ENCODE data around the gene DDX4.

The DDX4 gene

GRCh38 chr5:55821731-55822512 lies 84.1 kb downstream of the DDX4 start:
- Mint-ChIP-seq H3K27ac (no peak overlapping the region), H3K36me3 (ENCODE audit: low read depth) (no peaks in the 10 kb centered on the region), H3K9me3 (no peaks in the 10 kb centered on the region), H3K4me3 (peak overlapping the region; percentile 40), H3K4me1 (ENCODE audit: low read depth) (peaks cover 17% of the 10 kb centered on the region), H3K27me3 (peaks cover 66% of the 10 kb centered on the region)
- DNase-seq: peak; percentile 34

GRCh38 chr5:55823151-55823796 lies 85.4 kb downstream of the DDX4 start:
- no peak for DNase-seq
- peaks cover 17% of the 10 kb centered on the region for H3K4me1 Mint-ChIP-seq (ENCODE audit: low read depth)
- H3K27ac Mint-ChIP-seq: no peak overlapping the region
- no peak overlapping the region for H3K4me3 Mint-ChIP-seq
- H3K27me3 Mint-ChIP-seq: peaks cover 71% of the 10 kb centered on the region
- no peaks in the 10 kb centered on the region for H3K36me3 Mint-ChIP-seq (ENCODE audit: low read depth)
- no peaks in the 10 kb centered on the region for H3K9me3 Mint-ChIP-seq

GRCh38 chr5:55829956-55830355 lies 92.1 kb downstream of the DDX4 start:
- no peak overlapping the region for H3K27ac Mint-ChIP-seq
- no peaks in the 10 kb centered on the region for H3K4me1 Mint-ChIP-seq (ENCODE audit: low read depth)
- no peak for DNase-seq
- no peaks in the 10 kb centered on the region for H3K36me3 Mint-ChIP-seq (ENCODE audit: low read depth)
- no peak overlapping the region for H3K4me3 Mint-ChIP-seq
- H3K27me3 Mint-ChIP-seq: peaks cover 19% of the 10 kb centered on the region
- no peaks in the 10 kb centered on the region for H3K9me3 Mint-ChIP-seq

DNA sequence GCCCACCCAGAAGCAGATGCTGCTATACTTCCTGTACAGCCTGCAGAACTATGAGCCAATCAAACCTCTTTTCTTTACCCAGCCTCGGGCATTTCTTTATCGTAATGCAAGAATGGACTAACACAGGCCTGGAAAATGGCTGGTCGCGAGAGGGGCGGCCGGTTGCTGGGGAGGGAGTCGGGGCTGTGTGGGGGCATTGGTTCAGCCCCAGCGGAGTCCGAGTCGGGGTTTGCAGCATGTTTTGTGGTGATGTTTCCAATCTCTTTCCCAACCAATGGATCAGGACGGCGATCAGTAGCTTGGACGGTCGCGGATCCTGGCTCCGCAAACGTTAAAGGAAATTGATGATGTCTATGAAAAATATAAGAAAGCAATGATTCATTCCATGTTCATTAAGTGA lies 94.6 kb downstream of the DDX4 start:
- Mint-ChIP-seq H3K4me3 (no peak overlapping the region), H3K27me3 (peaks cover 4% of the 10 kb centered on the region), H3K27ac (no peak overlapping the region), H3K9me3 (no peaks in the 10 kb centered on the region), H3K4me1 (ENCODE audit: low read depth) (no peaks in the 10 kb centered on the region), H3K36me3 (ENCODE audit: low read depth) (no peaks in the 10 kb centered on the region)
- DNase-seq: no peak

DNA sequence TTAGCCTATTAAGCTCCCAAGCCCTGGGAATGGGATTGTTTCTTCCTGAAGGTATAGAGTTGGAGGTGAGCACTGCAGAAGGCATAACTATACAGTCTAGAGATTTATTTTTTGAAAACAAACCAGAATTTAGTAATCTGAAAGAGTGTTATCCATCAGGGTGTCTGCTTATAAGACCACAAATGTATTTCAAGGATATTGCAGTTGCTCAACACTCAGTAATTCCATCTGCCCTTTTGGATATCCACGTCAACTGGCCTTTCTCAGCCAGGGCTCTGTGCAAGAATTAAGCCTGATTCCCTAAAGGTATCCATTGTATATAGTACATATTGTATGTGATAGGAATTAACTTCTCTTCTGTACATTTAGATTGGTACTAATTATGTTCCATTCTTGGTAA lies 98.3 kb downstream of the DDX4 start:
- no peak for DNase-seq
- Mint-ChIP-seq H3K27ac (no peak overlapping the region), H3K27me3 (no peaks in the 10 kb centered on the region), H3K4me1 (ENCODE audit: low read depth) (no peaks in the 10 kb centered on the region), H3K4me3 (no peak overlapping the region), H3K9me3 (no peaks in the 10 kb centered on the region), H3K36me3 (ENCODE audit: low read depth) (no peaks in the 10 kb centered on the region)

- Mint-ChIP-seq H3K27me3 (peaks cover 2% of the 10 kb centered on the region), H3K4me3 (no peak overlapping the region), H3K9me3 (peaks cover 8% of the 10 kb centered on the region), H3K36me3 (ENCODE audit: low read depth) (no peaks in the 10 kb centered on the region), H3K27ac (no peak overlapping the region), H3K4me1 (ENCODE audit: low read depth) (no peaks in the 10 kb centered on the region)
- DNase-seq: no peak
These were observed 104.1 kb downstream of the DDX4 start for GRCh38 chr5:55841976-55842375.

GRCh38 chr5:55847837-55848236 lies 110.0 kb downstream of the DDX4 start:
- Mint-ChIP-seq H3K4me3 (no peak overlapping the region), H3K27me3 (peaks cover 14% of the 10 kb centered on the region), H3K4me1 (ENCODE audit: low read depth) (peaks cover 17% of the 10 kb centered on the region), H3K36me3 (ENCODE audit: low read depth) (no peaks in the 10 kb centered on the region), H3K27ac (no peak overlapping the region), H3K9me3 (peaks cover 6% of the 10 kb centered on the region)
- no peak for DNase-seq

DNA sequence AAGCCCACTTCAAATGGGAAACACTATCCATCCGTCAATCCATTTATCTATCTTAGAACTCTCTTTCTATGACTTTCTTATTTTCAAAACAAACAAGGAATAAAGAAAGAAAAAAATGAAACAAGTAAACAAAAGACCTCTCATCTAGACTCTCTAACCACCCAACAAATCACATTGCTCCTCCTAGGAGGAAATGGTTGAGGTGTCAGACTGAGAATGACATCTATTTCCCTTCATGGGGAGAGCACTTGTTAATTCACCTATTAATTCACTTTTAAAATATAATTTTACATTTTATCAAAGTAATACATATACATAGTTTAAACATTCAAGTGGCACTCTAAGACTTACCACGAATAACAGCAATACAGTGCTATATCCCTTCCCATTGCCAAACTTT lies 110.9 kb downstream of the DDX4 start:
- H3K9me3 Mint-ChIP-seq: peaks cover 5% of the 10 kb centered on the region
- H3K4me3 Mint-ChIP-seq: no peak overlapping the region
- H3K27ac Mint-ChIP-seq: no peak overlapping the region
- H3K36me3 Mint-ChIP-seq (ENCODE audit: low read depth): no peaks in the 10 kb centered on the region
- H3K4me1 Mint-ChIP-seq (ENCODE audit: low read depth): peaks cover 25% of the 10 kb centered on the region
- H3K27me3 Mint-ChIP-seq: peaks cover 14% of the 10 kb centered on the region
- DNase-seq: no peak

GRCh38 chr5:55850839-55851674 lies 113.2 kb downstream of the DDX4 start, which contains the start of gene IL31RA:
IL31RA (plus strand) TSS chr5:55851357; CDS start chr5:55851571, 214 bp downstream.
- Mint-ChIP-seq H3K27ac (no peak within 1 kb of the TSS), H3K27me3 (peaks cover 12% of the 10 kb centered on the region), H3K36me3 (ENCODE audit: low read depth) (no peaks in the 10 kb centered on the region), H3K4me1 (ENCODE audit: low read depth) (peaks cover 36% of the 10 kb centered on the region), H3K4me3 (no peak within 1 kb of the TSS), H3K9me3 (no peaks in the 10 kb centered on the region)
- no peak for DNase-seq

GRCh38 chr5:55851675-55851979 lies 113.8 kb downstream of the DDX4 start:
- no peak for DNase-seq
- H3K27ac Mint-ChIP-seq: no peak overlapping the region
- H3K9me3 Mint-ChIP-seq: no peaks in the 10 kb centered on the region
- H3K36me3 Mint-ChIP-seq (ENCODE audit: low read depth): no peaks in the 10 kb centered on the region
- H3K4me3 Mint-ChIP-seq: no peak overlapping the region
- H3K4me1 Mint-ChIP-seq (ENCODE audit: low read depth): peaks cover 42% of the 10 kb centered on the region
- peaks cover 12% of the 10 kb centered on the region for H3K27me3 Mint-ChIP-seq

DNA sequence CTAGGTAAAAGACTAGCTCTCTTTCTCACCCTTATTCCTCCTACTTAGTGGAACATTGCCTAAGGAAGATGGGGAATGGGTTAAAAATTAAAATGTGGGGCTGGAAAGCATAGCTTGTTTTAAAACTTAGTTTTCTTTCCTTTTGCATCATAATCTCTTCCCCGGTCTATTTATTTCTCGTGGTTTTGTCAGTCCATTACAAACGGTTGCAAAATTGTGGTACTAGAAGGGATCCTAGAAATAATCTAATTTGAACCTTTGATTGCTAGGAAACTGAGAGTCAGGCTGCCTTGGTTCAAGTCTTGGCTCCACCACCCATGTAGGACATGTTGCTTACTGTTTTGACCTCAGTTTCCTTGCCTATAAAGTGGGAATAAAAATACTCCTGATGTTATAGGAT lies 114.6 kb downstream of the DDX4 start:
- Mint-ChIP-seq H3K9me3 (no peaks in the 10 kb centered on the region), H3K27me3 (peaks cover 12% of the 10 kb centered on the region), H3K27ac (no peak overlapping the region), H3K4me3 (no peak overlapping the region), H3K4me1 (ENCODE audit: low read depth) (peaks cover 51% of the 10 kb centered on the region), H3K36me3 (ENCODE audit: low read depth) (no peaks in the 10 kb centered on the region)
- DNase-seq: no peak

DNA sequence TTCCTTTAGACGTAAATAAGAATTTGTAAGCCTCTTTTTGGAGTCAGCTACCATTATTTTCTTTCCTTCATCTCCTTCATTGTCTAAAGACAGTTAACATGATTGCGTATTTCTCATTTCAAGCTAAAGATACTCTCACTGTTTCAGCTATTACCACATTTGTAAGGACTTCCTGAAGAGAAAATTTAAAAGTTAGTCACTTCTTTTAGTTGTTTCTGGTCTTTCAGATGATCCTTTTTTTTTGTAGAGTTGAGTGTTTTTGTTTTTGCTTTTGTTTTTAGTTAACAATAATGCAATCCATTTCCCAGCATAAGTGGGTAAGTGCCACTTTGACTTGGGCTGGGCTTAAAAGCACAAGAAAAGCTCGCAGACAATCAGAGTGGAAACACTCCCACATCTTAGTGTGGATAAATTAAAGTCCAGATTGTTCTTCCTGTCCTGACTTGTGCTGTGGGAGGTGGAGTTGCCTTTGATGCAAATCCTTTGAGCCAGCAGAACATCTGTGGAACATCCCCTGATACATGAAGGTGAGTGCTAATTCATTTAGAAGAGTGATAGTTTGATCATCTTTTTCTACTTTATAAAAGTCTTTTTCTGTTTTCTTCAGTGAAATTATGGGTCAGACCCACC lies 115.3 kb downstream of the DDX4 start:
- H3K9me3 Mint-ChIP-seq: no peaks in the 10 kb centered on the region
- H3K27me3 Mint-ChIP-seq: peaks cover 12% of the 10 kb centered on the region
- no peaks in the 10 kb centered on the region for H3K36me3 Mint-ChIP-seq (ENCODE audit: low read depth)
- H3K4me1 Mint-ChIP-seq (ENCODE audit: low read depth): peaks cover 51% of the 10 kb centered on the region
- no peak for DNase-seq
- no peak overlapping the region for H3K4me3 Mint-ChIP-seq
- H3K27ac Mint-ChIP-seq: no peak overlapping the region

DNA sequence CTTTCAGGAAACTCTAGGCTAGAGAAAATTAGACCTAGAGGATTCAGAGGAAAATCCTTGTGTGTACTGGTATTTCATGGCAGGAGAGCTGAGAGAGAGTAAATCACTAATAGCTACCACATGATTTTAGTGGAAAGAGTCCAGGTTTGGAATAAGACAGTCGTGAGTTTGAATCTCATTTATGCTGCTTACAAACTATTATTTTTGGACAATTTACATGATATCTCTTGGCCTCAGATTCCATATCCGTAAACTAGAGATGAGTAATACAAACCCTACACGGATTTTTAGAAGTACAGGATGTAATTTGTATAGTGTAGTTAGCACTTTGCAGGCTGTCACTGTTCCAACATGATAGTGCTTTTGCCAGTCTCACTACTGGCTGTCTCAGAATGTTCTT lies 116.0 kb downstream of the DDX4 start:
- Mint-ChIP-seq H3K4me3 (no peak overlapping the region), H3K27me3 (peaks cover 12% of the 10 kb centered on the region)

DNA sequence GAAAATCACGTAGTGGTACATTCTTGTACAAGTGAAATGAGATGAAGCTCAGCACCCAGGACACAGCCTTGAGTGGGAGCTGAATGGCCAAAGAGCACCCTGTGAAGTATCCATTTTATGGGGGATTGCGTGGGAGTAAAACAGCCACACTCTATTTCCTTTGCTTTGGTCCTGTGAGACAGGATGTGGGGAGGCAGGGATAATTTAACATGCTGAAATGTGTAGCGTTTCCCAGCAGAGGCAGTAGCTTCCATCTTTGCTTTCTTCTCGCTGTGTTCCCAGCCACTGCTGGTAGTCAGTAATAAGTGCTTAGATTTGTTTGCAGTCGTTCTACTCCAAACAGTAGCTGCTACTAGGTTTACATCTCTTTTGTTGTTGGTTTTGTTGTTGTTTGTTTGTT lies 117.6 kb downstream of the DDX4 start:
- H3K27ac Mint-ChIP-seq: peak overlapping the region; percentile 69
- peaks cover 8% of the 10 kb centered on the region for H3K27me3 Mint-ChIP-seq
- no peak overlapping the region for H3K4me3 Mint-ChIP-seq
- H3K4me1 Mint-ChIP-seq (ENCODE audit: low read depth): peaks cover 48% of the 10 kb centered on the region
- DNase-seq: no peak
- no peaks in the 10 kb centered on the region for H3K36me3 Mint-ChIP-seq (ENCODE audit: low read depth)
- no peaks in the 10 kb centered on the region for H3K9me3 Mint-ChIP-seq

More for the DNA sequence above, 116.0 kb downstream of the DDX4 start:
- H3K9me3 Mint-ChIP-seq: no peaks in the 10 kb centered on the region
- no peaks in the 10 kb centered on the region for H3K36me3 Mint-ChIP-seq (ENCODE audit: low read depth)
- peaks cover 50% of the 10 kb centered on the region for H3K4me1 Mint-ChIP-seq (ENCODE audit: low read depth)
- DNase-seq: no peak
- no peak overlapping the region for H3K27ac Mint-ChIP-seq
